HEK293 (cell line): ENCODE data around the gene ZGPAT.

Source experiments
- CTCF ChIP-seq: fragments of 450-650 bp; formaldehyde crosslinking; IDR thresholded peaks from 2 replicates; pipeline ENCODE4 v1.5.1; 2016; ENCODE audit warnings: missing biosample characterization, missing genetic modification characterization
- KLF10 ChIP-seq: fragments of 450-650 bp; IDR thresholded peaks from 2 replicates; pipeline ENCODE4 v1.5.1; 2018; ENCODE audit warnings: missing biosample characterization, mild to moderate bottlenecking, missing genetic modification characterization
- RBAK ChIP-seq: fragments of 450-650 bp; formaldehyde crosslinking; IDR thresholded peaks from 2 replicates; pipeline ENCODE4 v1.5.1; 2016; ENCODE audit warnings: missing biosample characterization, missing genetic modification characterization
- REST ChIP-seq: fragments of 450-650 bp; formaldehyde crosslinking; IDR thresholded peaks from 2 replicates; pipeline ENCODE4 v1.5.1; 2016; ENCODE audit warnings: missing biosample characterization, missing genetic modification characterization
- YY1 ChIP-seq: fragments of 450-650 bp; formaldehyde crosslinking; IDR thresholded peaks from 2 replicates; pipeline ENCODE4 v1.5.1; 2018; ENCODE audit warnings: missing biosample characterization, missing genetic modification characterization
- ZBTB21 ChIP-seq: fragments of 450-650 bp; formaldehyde crosslinking; IDR thresholded peaks from 2 replicates; pipeline ENCODE4 v1.5.1; 2017; ENCODE audit warnings: missing biosample characterization, missing genetic modification characterization
- ZNF24 ChIP-seq: fragments of 450-650 bp; formaldehyde crosslinking; IDR thresholded peaks from 2 replicates; pipeline ENCODE4 v1.5.1; 2016; ENCODE audit warnings: missing biosample characterization, missing genetic modification characterization
- ZNF416 ChIP-seq: fragments of 450-650 bp; formaldehyde crosslinking; IDR thresholded peaks from 2 replicates; pipeline ENCODE4 v1.5.1; 2016; ENCODE audit warnings: missing biosample characterization, missing genetic modification characterization
- ZNF501 ChIP-seq: fragments of 450-650 bp; formaldehyde crosslinking; IDR thresholded peaks from 2 replicates; pipeline ENCODE4 v1.5.1; 2016; ENCODE audit warnings: missing biosample characterization, missing genetic modification characterization

- TF ChIP-seq ZNF416 (tag by site-specific recombination) (no peak), REST (no peak), ZNF24 (no peak), KLF10 (tag by site-specific recombination) (no peak), CTCF (tag by site-specific recombination) (no peak), ZBTB21 (tag by site-specific recombination) (no peak), ZNF501 (tag by site-specific recombination) (no peak), RBAK (tag by site-specific recombination) (no peak), YY1 (no peak)
Measured at GRCh38 chr20:63769891-63770474, 62.1 kb downstream of the ZGPAT start.
